LNCaP clone FGC (cell line): Measurements from ENCODE around the gene CCL13.
"Not testable (repeated sequence)": the region's sequence is repeated elsewhere in the genome, so short reads cannot be mapped to it uniquely, and the experiment has no call there.

Source experiments
- DNase-seq: peaks from one replicate; pipeline ENCODE4 v3.0.0-alpha.2; 2011; ENCODE audit warnings: low read depth
- H3K4me3 ChIP-seq: 2 replicates; pipeline ENCODE4 v1.5.1; 2011; ENCODE audit warnings: mild to moderate bottlenecking, low read depth, low read length, control low read depth
- TF ChIP-seq, protein P1 (sequence below): IDR thresholded peaks from 2 replicates; pipeline ENCODE4 v1.5.1; 2012; ENCODE audit warnings: mild to moderate bottlenecking; ENCODE audit not compliant: control insufficient read depth, insufficient read depth; ENCODE audit errors: extremely low read depth

Gene CCL13

DNA sequence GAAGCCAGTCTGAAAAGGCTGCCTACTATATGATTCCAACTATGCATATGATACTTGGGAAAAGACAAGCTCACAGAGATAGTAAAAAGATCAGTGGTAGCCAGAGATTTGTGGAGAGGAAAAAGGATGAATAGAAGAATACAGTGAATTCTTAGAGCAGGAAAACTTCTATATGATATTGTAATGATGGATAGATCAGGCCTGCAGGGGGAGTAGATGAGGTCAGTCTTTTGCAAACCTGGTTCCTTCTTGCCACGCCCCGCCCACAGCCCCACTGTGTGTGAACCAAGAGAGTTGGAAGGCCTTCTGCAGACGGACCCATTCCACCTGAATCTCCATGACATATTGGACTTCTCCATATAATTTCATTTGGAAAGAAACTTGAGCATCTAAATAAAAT, 37.8 kb upstream of the CCL13 start:
- no peak for DNase-seq
- TF ChIP-seq, protein P1, sequence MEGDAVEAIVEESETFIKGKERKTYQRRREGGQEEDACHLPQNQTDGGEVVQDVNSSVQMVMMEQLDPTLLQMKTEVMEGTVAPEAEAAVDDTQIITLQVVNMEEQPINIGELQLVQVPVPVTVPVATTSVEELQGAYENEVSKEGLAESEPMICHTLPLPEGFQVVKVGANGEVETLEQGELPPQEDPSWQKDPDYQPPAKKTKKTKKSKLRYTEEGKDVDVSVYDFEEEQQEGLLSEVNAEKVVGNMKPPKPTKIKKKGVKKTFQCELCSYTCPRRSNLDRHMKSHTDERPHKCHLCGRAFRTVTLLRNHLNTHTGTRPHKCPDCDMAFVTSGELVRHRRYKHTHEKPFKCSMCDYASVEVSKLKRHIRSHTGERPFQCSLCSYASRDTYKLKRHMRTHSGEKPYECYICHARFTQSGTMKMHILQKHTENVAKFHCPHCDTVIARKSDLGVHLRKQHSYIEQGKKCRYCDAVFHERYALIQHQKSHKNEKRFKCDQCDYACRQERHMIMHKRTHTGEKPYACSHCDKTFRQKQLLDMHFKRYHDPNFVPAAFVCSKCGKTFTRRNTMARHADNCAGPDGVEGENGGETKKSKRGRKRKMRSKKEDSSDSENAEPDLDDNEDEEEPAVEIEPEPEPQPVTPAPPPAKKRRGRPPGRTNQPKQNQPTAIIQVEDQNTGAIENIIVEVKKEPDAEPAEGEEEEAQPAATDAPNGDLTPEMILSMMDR = no peak
- no peak overlapping the region for H3K4me3 ChIP-seq

DNA sequence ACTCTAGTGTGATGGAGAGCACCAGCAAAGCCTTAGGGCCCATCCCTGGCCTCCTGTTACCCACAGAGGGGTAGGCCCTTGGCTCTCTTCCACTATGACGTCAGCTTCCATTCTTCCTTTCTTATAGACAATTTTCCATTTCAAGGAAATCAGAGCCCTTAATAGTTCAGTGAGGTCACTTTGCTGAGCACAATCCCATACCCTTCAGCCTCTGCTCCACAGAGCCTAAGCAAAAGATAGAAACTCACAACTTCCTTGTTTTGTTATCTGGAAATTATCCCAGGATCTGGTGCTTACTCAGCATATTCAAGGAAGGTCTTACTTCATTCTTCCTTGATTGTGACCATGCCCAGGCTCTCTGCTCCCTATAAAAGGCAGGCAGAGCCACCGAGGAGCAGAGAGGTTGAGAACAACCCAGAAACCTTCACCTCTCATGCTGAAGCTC, 37.2 kb upstream of the CCL13 start, which contains the start of gene CCL8:
Gene CCL8, plus strand, starts transcription at position 397 of the 445 bp plus-strand sequence. CDS start 67 bp downstream, outside the sequence.
- peak; percentile 39 for DNase-seq
- no peak within 1 kb of the TSS for H3K4me3 ChIP-seq
- TF ChIP-seq, protein P1 = no peak

DNA sequence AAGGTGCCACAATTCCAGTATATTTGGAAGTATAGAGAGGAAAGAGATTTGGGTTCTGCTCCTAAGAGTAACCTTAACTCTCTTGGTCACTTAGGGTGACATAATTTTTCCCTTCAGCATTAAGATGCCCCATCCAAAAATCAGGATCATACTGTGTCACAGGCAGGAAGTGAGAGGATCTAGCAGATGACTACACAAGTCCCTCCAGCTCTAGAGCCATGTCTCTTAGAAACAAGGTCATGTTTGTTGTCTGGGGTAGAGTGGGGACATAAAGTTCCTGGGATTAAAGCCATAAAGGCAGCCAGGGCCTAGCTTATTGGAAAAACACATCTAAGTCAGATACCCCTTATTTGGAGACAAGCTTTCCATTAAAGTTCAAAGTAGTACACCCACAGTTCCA, 34.3 kb upstream of the CCL13 start:
- no peak overlapping the region for H3K4me3 ChIP-seq
- DNase-seq = no peak
- TF ChIP-seq, protein P1 = no peak

DNA sequence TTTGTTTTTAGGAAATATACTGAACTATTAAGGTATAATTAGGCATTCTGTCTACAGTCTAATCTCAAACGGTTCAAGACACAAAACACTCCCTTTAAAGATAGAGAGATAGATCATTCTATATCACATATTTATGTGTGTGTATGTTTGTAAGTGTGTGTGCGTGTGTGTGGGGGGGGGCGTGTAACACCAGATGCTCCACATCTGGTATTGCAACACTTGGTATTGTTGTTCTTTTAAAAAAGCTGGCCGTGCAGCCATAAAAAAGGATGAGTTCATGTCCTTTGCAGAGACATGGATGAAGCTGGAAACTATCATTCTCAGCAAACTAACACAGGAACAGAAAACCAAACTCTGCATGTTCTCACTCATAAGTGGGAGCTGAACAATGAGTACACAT, 28.7 kb upstream of the CCL13 start:
- DNase-seq, H3K4me3 ChIP-seq: not testable (repeated sequence)

DNA sequence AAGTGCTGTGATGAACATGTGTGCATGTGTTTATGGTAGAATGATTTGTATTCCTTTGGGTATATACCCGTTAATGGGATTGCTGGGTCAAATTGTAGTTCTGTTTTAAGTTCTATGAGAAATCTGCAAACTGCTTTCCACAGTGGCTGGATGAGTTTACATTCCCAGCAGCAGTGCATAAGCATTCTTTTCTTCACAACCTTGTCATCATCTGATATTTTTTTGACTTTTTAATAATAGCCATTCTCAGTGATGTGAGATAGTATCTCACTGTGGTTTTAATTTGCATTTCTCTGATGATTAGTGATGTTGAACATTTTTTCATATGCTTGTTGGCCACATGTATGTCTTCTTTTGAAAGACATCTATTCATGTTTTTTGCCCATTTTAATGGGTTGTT, 18.6 kb upstream of the CCL13 start:
- no peak for DNase-seq
- TF ChIP-seq, protein P1 = no peak
- H3K4me3 ChIP-seq = no peak overlapping the region

DNA sequence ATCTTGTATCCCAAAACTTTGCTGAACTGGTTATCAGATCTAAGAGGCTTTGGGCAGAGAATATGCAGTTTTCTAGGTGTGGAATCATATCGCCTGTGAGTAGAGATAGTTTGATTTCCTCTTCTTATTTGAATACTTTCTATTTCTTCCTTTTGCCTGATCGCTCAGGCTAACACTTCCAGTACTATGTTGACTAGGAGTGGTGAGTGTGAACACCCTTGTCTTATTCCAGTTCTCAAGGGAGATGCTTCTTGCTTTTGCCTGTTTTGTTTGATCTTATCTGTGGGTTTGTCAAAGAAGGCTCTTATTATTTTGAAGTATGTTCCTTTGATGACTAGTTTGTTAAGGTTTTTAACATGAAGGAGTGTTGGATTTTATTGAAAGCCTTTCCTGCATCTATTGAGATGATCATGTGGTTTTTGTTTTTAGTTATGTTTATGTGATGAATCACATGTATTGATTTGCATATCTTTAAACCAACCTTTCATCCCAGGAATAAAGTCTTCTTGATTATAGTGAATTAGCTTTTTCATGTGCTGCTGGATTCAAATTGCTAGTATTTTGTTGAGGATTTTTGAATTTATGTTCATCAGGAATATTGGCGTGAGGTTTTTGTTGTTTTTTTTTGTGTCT, 17.0 kb upstream of the CCL13 start:
- DNase-seq = no peak
- H3K4me3 ChIP-seq = no peak overlapping the region
- TF ChIP-seq, protein P1 = no peak

DNA sequence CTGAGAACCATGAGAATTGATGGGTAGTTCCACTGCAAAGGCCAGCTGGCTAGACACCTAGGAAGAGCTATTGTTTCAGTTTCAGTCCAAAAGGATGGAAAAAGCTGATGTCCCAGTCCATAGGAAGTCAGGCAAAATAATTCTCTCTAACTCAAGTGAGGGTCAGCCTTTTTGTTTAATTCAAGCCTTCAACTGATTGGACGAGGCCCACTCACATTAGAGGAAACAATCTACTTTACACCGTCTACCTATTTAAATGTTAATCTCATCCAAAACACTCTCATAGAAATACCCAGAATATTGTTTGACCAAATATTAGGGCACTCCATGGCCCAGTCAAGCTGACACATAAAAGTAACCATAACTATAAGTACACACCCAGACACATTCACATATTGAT, 14.4 kb upstream of the CCL13 start:
- TF ChIP-seq, protein P1 = no peak
- no peak overlapping the region for H3K4me3 ChIP-seq
- no peak for DNase-seq

DNA sequence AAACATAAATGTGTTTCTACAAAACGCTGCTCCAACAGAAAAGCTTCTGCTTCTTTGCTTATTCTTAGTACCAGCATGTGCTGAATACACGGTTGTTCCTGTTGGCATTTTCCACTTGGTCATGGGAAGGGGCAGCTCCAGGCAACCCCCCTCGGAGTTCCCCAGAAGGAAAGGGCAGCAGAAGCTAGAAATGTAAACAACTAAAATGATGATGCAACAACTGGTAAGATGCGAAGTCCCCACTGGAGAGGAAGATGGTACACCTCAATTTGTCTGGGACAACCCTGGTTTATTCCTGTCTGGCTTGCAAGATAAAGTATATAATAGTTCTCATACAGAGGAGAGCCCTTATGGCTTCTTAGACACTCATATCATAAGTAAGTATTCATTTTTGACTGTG, 9.2 kb upstream of the CCL13 start:
- DNase-seq = no peak
- TF ChIP-seq, protein P1 = no peak
- H3K4me3 ChIP-seq = no peak overlapping the region
